Prostate gland (tissue), 2 donors: ENCODE measurements around the gene C11orf52.

Experiments
- POLR2A ChIP-seq: fragments of 450-650 bp; IDR thresholded peaks from one replicate; pipeline ENCODE4 v1.6.1; 2016; ENCODE audit warnings: antibody characterized with exemption, mild to moderate bottlenecking
- TF ChIP-seq, protein P1 (sequence below), 4 experiments: fragments of 200-600 bp in 2 of 4; fragments of 450-650 bp in 2 of 4; sonication (generic) in 2 of 4; IDR thresholded peaks; 1 replicate in 3 of 4; 2 replicates in 1 of 4; pipeline ENCODE4 v1.5.1; 2016 to 2019; ENCODE audit warnings: antibody characterized with exemption in 4 of 4, mild to moderate bottlenecking in 2 of 4, moderate library complexity in 2 of 4

DNA sequence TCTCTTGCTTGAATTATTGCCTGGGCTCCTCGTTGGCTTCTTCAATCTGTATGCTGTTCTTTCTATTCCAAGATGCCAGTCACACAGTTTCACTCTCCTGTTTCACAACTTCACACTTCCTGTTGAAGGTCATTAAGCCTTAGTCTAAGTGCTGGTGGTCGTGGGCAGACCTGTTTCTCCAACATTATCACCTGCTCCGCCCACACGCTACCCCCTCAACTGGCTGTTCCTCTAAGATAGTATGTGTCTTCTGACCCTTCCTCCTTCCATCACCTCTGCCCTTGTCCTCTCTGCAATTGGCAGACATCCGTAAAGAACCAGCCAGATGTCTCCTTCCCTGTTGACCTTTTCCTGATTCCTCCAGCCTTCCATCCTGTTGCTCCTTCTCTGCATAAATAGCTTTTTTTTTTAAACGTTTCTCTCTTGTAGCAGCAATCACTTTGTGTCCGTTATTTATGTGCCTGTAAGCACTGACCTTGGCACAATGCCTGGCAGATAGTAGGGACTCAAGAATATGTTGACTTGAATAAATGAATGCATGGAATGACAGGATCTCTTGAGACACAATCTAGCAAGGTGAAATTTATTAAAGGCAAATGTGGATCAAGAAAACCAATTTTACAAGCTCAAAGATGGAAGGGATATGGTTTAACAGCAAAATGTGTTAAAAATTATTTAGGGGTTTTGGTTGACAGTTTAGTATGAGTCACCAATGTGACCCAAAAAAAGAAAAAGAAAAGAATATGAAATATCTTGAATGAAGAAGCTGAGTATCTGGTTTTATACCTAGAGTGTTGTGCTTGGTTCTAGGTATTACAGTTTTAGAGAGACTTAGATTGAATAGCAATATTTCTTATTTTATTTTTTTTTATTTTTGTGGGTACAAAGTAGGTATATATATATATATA, 31.1 kb downstream of the C11orf52 start:
- TF ChIP-seq, protein P1, sequence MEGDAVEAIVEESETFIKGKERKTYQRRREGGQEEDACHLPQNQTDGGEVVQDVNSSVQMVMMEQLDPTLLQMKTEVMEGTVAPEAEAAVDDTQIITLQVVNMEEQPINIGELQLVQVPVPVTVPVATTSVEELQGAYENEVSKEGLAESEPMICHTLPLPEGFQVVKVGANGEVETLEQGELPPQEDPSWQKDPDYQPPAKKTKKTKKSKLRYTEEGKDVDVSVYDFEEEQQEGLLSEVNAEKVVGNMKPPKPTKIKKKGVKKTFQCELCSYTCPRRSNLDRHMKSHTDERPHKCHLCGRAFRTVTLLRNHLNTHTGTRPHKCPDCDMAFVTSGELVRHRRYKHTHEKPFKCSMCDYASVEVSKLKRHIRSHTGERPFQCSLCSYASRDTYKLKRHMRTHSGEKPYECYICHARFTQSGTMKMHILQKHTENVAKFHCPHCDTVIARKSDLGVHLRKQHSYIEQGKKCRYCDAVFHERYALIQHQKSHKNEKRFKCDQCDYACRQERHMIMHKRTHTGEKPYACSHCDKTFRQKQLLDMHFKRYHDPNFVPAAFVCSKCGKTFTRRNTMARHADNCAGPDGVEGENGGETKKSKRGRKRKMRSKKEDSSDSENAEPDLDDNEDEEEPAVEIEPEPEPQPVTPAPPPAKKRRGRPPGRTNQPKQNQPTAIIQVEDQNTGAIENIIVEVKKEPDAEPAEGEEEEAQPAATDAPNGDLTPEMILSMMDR (IDR thresholded peaks at IDR 0.05) = no peak
- TF ChIP-seq POLR2A = no peak
